A673 (cell line): ENCODE measurements around the gene SPAG16.

ENCODE experiments used
- EZH2 ChIP-seq: fragments of 200-600 bp; sonication (generic); IDR thresholded peaks from 2 replicates; pipeline ENCODE4 v1.6.1; 2017; ENCODE audit warnings: borderline replicate concordance, low read depth, mild to moderate bottlenecking, mixed read lengths, antibody characterized with exemption, low read length; ENCODE audit not compliant: poor library complexity, severe bottlenecking
- TF ChIP-seq, protein P1 (sequence below): fragments of 300-800, 200-600 bp; sonication (generic); conservative IDR thresholded peaks from 2 replicates; pipeline ENCODE4 v1.5.1; 2017; ENCODE audit warnings: low read depth, mild to moderate bottlenecking, antibody characterized with exemption, low read length, moderate library complexity, mixed read lengths

DNA sequence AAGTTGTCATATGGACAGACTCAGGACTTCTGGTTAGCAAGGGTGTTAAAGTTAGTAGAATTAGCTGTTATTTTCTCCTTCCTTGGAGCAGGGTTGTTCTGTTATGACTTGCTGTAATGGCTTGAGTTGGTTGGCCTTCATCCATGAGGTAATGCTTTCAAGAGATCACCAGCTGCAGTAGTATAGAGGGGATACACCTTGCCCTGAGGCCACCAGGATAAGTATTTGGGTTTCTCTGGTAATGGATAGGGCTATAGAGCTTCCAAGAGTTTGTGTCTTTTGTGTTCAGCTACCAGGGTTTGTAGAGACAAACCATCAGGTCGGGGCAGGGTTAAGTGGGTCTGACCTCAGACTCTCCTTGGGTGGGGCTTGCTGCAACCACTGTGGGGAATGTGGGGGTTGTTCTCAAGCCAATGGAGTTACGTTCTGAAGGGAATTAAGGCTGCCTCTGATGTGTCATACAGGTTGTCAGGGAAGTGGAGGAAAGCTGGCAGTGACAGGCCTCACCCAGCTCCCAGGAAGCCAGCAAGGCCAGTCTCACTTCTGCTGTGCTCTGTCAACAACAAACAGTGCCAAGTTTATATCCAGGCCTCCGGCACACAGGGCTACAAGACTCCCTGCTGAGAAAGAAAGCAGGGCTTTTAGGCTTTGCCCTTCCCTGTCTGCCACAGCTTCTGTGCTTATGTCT lies 356.6 kb downstream of the SPAG16 start:
- TF ChIP-seq, protein P1, sequence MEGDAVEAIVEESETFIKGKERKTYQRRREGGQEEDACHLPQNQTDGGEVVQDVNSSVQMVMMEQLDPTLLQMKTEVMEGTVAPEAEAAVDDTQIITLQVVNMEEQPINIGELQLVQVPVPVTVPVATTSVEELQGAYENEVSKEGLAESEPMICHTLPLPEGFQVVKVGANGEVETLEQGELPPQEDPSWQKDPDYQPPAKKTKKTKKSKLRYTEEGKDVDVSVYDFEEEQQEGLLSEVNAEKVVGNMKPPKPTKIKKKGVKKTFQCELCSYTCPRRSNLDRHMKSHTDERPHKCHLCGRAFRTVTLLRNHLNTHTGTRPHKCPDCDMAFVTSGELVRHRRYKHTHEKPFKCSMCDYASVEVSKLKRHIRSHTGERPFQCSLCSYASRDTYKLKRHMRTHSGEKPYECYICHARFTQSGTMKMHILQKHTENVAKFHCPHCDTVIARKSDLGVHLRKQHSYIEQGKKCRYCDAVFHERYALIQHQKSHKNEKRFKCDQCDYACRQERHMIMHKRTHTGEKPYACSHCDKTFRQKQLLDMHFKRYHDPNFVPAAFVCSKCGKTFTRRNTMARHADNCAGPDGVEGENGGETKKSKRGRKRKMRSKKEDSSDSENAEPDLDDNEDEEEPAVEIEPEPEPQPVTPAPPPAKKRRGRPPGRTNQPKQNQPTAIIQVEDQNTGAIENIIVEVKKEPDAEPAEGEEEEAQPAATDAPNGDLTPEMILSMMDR, result no peak
- TF ChIP-seq EZH2, result no peak
